BJ (cell line): ENCODE data around the gene CALR. TPM values are rescaled to one million over a fixed set of nuclear protein-coding genes. Genes with fewer than 3 reads are reported as not detected.

ENCODE experiments used
- CTCF ChIA-PET: fragments of 350-600 bp; formaldehyde crosslinking; extraction: SDS; loops from one replicate; lab custom pipeline; 2021; ENCODE audit warnings: antibody characterized with exemption, inconsistent platforms; lab: Yijun Ruan, JAX
- POLR2A ChIA-PET: fragments of 300-600 bp; sonication (Branson Sonifier 250); formaldehyde crosslinking; extraction: SDS; loops from one replicate; lab custom pipeline; 2021; ENCODE audit warnings: antibody characterized with exemption; lab: Charles Lee
- DNase-seq: peaks from one replicate; pipeline ENCODE4 v3.0.0-alpha.2; 2011; ENCODE audit warnings: low read depth
- H3K27me3 ChIP-seq: 2 replicates; pipeline ENCODE4 v1.6.0; 2011; ENCODE audit warnings: low read length; ENCODE audit not compliant: control insufficient read depth, insufficient read depth
- H3K36me3 ChIP-seq: 2 replicates; pipeline ENCODE4 v1.5.1; 2011; ENCODE audit warnings: low read length; ENCODE audit not compliant: control insufficient read depth, insufficient read depth
- H3K4me3 ChIP-seq: 2 replicates; pipeline ENCODE4 v1.5.1; 2011; ENCODE audit warnings: low read depth, mild to moderate bottlenecking, control low read depth, low read length
- CTCF ChIP-seq: IDR thresholded peaks from 2 replicates; pipeline ENCODE4 v1.5.1; 2011; ENCODE audit warnings: low read depth, mild to moderate bottlenecking, control low read depth, inconsistent platforms, low read length, moderate library complexity; ENCODE audit not compliant: insufficient read depth
- polyA plus RNA-seq: library from polyadenylated mRNA; depleted of rRNA; stranded (reverse); fragments of >200 nt; gene quantifications from 2 replicates; pipeline ENCODE4 v1.2.3, GENCODE V29; 2011

The CALR gene
- polyA plus RNA-seq, 1 experiment: 1,647 TPM

- H3K4me3 ChIP-seq: no peak overlapping the region
- ChIA-PET POLR2A (interaction anchor here (0.5 kb wide), 1 partner anchor 16 kb away, joined by 14 read pairs; no protein-coding TSS in a partner anchor), CTCF (no interaction called here)
- peaks cover 6% of the 10 kb centered on the region for H3K36me3 ChIP-seq
- H3K27me3 ChIP-seq: no peaks in the 10 kb centered on the region
- TF ChIP-seq CTCF: no peak
- DNase-seq: no peak
Observed at GRCh38 chr19:12896460-12896859, 41.9 kb upstream of the CALR start.

GRCh38 chr19:12899891-12900518, 38.4 kb upstream of the CALR start:
- no peak overlapping the region for H3K4me3 ChIP-seq
- DNase-seq: no peak
- no peak for TF ChIP-seq CTCF
- CTCF ChIA-PET: interaction anchor here (1.0 to 1.5 kb wide), 2 partner anchors 15 to 52 kb away, joined by 4 read pairs; no protein-coding TSS in a partner anchor
- H3K36me3 ChIP-seq: peaks cover 5% of the 10 kb centered on the region
- no peaks in the 10 kb centered on the region for H3K27me3 ChIP-seq
- POLR2A ChIA-PET: no interaction called here

GRCh38 chr19:12907166-12907565, 31.2 kb upstream of the CALR start:
- no peaks in the 10 kb centered on the region for H3K36me3 ChIP-seq
- POLR2A ChIA-PET: no interaction called here
- no peak for TF ChIP-seq CTCF
- CTCF ChIA-PET: interaction anchor here (0.6 to 0.7 kb wide), 2 partner anchors 57 to 147 kb away, joined by 3 read pairs; no protein-coding TSS in a partner anchor
- H3K4me3 ChIP-seq: no peak overlapping the region
- no peak for DNase-seq
- H3K27me3 ChIP-seq: no peaks in the 10 kb centered on the region

DNA sequence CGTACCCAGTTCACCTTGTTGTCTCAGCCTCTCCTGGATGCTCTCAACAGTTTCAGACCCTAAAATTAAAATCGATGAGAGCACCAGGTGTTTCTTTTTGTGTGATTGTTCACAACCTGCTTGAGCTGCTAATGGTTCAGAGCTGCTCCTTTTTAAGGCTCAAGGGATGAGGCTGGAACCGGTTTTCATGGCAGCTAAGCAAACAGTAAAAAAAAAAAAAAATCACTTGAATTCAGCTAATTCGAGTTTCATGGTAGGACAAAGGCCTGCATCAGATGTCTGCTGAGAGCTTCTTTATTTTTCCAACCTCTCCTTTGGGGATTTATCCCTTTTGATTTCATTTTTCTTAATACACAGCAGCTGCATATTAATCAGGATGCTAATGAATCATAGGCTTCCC, 25.8 kb upstream of the CALR start:
- H3K36me3 ChIP-seq: no peaks in the 10 kb centered on the region
- no peak for TF ChIP-seq CTCF
- POLR2A ChIA-PET: interaction anchor here (0.6 kb wide), 1 partner anchor 15 kb away, joined by 3 read pairs; no protein-coding TSS in a partner anchor
- no peak for DNase-seq
- CTCF ChIA-PET: interaction anchor here (0.9 to 1.3 kb wide), 2 partner anchors 53 to 153 kb away, joined by 3 read pairs; no protein-coding TSS in a partner anchor
- H3K27me3 ChIP-seq: no peaks in the 10 kb centered on the region
- H3K4me3 ChIP-seq: no peak overlapping the region

- ChIA-PET POLR2A (interaction anchor here (0.6 kb wide), 1 partner anchor 15 kb away, joined by 3 read pairs; no protein-coding TSS in a partner anchor), CTCF (interaction anchor here (0.9 to 1.3 kb wide), 3 partner anchors 52 to 154 kb away, joined by 3 to 5 read pairs (median 3); no protein-coding TSS in a partner anchor)
Observed at GRCh38 chr19:12913011-12913561, 25.3 kb upstream of the CALR start.

More at GRCh38 chr19:12913011-12913561, 25.3 kb upstream of the CALR start:
- Histone ChIP-seq H3K27me3 (no peaks in the 10 kb centered on the region), H3K36me3 (no peaks in the 10 kb centered on the region), H3K4me3 (no peak overlapping the region)
- no peak for TF ChIP-seq CTCF
- no peak for DNase-seq
